Left ventricle myocardium superior (tissue), 1 donor: ENCODE results near the gene SCN7A. TPM values are rescaled to one million over a fixed set of nuclear protein-coding genes. Genes with fewer than 3 reads are reported as not detected.
A peak's percentile ranks its signal among the peaks of the same experiment; 100 is the strongest.
"Not testable (repeated sequence)": the region's sequence is repeated elsewhere in the genome, so short reads cannot be mapped to it uniquely, and the experiment has no call there.

Source experiments
- ATAC-seq: fragments of 200-7000 bp; cut with Tn5 transposase; one replicate; pipeline ENCODE4 v1.9.1; 2020; ENCODE audit warnings: mild to moderate bottlenecking, moderate library complexity
- DNase-seq: peaks from one replicate; pipeline ENCODE4 v3.0.0-alpha.2; 2020
- intact Hi-C: fragments of 100-400 bp; cut with micrococcal nuclease; formaldehyde crosslinking; loops from one replicate; pipeline ENCODE4 v1.11.0; 2022
- total RNA-seq: library from RNA; stranded (reverse); fragmentation: NEBNext Ultra II Directional; extraction: Animal tissue kit (Norgen Biotek cat#: 25700); gene quantifications from one replicate; pipeline ENCODE4 v1.2.1, GENCODE V29; 2021
- donor health status: DM: no; HTN: yes; CAD: no; lungs with severe emphysema.

The SCN7A gene
- total RNA-seq, 1 donor from 2014 or later = 28.5 TPM

DNA sequence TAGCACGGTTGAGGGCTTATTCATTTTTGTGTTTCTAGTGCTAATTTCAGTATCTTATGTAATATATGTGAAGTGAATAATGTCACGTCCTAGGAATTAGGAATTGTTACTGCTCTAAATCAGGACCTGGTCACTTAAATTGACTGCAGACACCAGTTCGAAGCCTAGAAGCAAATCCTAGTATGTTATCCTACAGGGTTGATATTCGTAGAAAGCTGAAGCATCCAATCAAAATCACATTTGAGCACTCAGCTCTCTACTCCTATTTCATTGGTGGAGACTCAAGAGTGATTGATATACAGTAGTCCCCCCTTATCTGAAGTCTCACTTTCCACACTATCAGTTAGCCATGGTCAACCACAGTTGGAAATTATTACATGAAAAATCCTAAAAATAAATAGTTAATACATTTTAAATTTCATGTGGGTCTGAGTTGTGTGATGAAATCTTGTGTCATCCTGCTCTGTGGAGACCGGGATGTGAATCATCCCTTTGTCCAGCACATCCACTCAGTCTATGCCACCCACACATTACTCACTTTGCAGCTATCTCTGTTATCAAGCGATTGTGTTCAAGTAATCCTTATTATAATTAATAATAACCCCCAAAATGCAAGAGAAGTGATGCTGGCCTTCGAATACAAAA is 83.1 kb downstream of the SCN7A start:
- ATAC-seq (no peak), DNase-seq (no peak)
- intact Hi-C loops = no loop called here

- intact Hi-C loops, ATAC-seq: not testable (repeated sequence)
- DNase-seq = peak; percentile 18
Measured at GRCh38 chr2:166407746-166408145, 86.3 kb downstream of the SCN7A start.

- DNase-seq (no peak), ATAC-seq (no peak)
- intact Hi-C loops = no loop called here
Measured at GRCh38 chr2:166406374-166406773, 87.7 kb downstream of the SCN7A start.

GRCh38 chr2:166405569-166405926 is 88.5 kb downstream of the SCN7A start:
- intact Hi-C loops = no loop called here
- DNase-seq (no peak), ATAC-seq (no peak)

- ATAC-seq = no peak
- intact Hi-C loops = no loop called here
Measured at GRCh38 chr2:166404831-166405568, 89.0 kb downstream of the SCN7A start.

GRCh38 chr2:166394245-166394644 is 99.8 kb downstream of the SCN7A start:
- intact Hi-C loops = no loop called here
- DNase-seq (no peak), ATAC-seq (no peak)

More at GRCh38 chr2:166404831-166405568, 89.0 kb downstream of the SCN7A start:
- DNase-seq = no peak

DNA sequence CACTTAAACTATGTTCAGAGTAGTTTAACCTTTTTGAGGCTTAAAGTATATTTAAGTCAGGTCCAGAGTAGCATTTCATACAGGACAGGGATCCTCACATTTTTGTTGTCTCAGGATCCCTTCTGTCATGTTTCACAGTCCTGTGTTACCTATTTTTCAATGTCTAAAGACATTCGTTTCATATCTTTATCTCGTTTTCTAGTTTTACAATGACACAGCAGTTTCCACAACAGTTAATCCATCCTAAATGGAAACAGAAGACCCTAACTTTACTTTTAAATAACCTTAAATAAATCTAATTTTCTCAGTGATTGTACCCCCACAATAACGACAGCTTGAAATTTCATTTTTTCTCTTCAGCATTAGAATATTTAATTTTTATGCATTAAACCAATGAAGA is 101.0 kb downstream of the SCN7A start:
- ATAC-seq (no peak), DNase-seq (no peak)
- intact Hi-C loops = no loop called here

DNA sequence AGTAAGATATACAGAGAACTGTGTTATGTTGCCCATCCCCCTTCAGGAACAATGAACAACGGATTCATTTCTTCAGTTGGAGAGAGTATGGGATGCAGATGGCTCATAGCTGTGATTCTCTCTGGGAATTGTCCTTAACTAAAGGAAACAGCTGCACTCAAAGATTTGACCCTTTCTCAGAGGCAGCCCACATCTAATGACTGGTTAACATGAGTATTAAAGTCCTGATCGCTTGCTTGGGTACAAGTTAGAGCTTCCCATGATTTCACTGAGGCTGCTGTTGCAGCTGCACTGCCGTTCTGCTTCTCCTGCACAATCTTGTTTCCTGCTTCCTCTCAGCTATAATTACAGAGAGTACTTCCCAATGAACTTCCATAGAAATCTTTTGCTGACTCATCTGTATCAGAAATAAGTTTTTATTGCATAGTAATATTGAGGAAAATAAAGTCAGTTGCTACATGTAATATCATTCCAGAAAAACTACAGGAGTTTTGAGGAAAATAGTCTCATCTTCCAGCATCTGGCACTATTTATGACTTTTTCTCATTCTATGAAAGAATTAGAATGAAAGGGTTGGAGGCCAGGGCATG is 105.5 kb downstream of the SCN7A start:
- intact Hi-C loops = no loop called here
- peak; percentile 49 for ATAC-seq
- DNase-seq = no peak

- DNase-seq (no peak), ATAC-seq (no peak)
- intact Hi-C loops = no loop called here
Measured at GRCh38 chr2:166385313-166385712, 108.7 kb downstream of the SCN7A start.

GRCh38 chr2:166384774-166385173 is 109.3 kb downstream of the SCN7A start:
- ATAC-seq (no peak), DNase-seq (no peak)
- intact Hi-C loops = no loop called here

- intact Hi-C loops = no loop called here
- DNase-seq (no peak), ATAC-seq (no peak)
Measured at GRCh38 chr2:166382448-166382847, 111.6 kb downstream of the SCN7A start.

DNA sequence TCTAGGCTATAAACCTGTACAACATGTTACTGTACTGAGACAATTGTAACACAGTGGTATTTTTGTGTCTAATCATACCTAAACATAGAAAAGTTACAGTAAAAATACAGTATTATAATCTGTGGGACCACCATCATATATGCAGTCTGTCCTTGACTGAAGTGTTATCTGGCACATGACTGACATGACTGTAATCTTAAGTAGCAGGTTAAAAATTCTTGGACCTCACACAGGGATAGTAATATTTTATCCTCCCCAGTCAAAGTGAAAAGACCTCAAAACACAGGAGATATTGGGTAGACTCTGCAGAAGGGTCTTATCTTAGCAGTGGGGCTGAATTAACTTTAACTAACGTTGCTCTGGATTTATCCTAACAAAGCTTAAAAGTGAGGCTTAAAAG is 113.4 kb downstream of the SCN7A start:
- DNase-seq = no peak

GRCh38 chr2:166376873-166377272 is 117.2 kb downstream of the SCN7A start:
- ATAC-seq = no peak
- no peak for DNase-seq
- intact Hi-C loops = no loop called here

More for the DNA sequence above, 113.4 kb downstream of the SCN7A start:
- no peak for ATAC-seq
- intact Hi-C loops = no loop called here

- DNase-seq (no peak), ATAC-seq (no peak)
- intact Hi-C loops = no loop called here
Measured at GRCh38 chr2:166376488-166376828, 117.6 kb downstream of the SCN7A start.

GRCh38 chr2:166375736-166376487 is 118.1 kb downstream of the SCN7A start, which contains the start of gene SCN9A:
TSS of gene SCN9A (minus strand) at chr2:166375944. CDS start at chr2:166311756, 64,188 bp downstream.
- intact Hi-C loops = no loop called here
- ATAC-seq (peak; percentile 99), DNase-seq (peak; percentile 86)

- DNase-seq (no peak), ATAC-seq (peak; percentile 34)
- intact Hi-C loops = no loop called here
Measured at GRCh38 chr2:166375195-166375735, 118.8 kb downstream of the SCN7A start.

- no peak for ATAC-seq
- intact Hi-C loops = no loop called here
- DNase-seq = no peak
Measured at GRCh38 chr2:166373951-166374350, 120.1 kb downstream of the SCN7A start.

GRCh38 chr2:166373539-166373938 is 120.5 kb downstream of the SCN7A start:
- no peak for ATAC-seq
- no peak for DNase-seq
- intact Hi-C loops = no loop called here

- ATAC-seq = no peak
- intact Hi-C loops = no loop called here
- no peak for DNase-seq
Measured at GRCh38 chr2:166373105-166373504, 120.9 kb downstream of the SCN7A start.

DNA sequence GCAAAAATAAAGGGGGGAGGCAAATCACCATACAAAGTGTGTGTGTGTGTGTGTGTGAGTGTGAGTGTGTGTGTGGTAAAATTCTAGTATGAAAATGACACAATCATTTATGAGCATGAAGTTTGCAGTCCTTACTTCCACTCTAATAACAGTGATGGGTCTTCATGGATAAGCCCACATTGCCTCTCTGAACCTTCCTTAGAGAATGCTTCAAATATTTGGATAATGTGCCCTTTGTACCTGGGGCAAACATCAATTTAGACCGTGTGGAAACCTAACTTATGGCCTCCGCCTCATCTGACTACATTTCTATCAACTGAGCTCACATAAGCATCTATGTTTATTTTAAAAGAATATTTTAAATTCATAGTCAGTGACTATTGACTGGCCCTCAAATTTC is 122.0 kb downstream of the SCN7A start:
- intact Hi-C loops = no loop called here
- ATAC-seq (no peak), DNase-seq (no peak)
